ENCODE data around the gene HOXB4.

HOXB4 gene

DNA sequence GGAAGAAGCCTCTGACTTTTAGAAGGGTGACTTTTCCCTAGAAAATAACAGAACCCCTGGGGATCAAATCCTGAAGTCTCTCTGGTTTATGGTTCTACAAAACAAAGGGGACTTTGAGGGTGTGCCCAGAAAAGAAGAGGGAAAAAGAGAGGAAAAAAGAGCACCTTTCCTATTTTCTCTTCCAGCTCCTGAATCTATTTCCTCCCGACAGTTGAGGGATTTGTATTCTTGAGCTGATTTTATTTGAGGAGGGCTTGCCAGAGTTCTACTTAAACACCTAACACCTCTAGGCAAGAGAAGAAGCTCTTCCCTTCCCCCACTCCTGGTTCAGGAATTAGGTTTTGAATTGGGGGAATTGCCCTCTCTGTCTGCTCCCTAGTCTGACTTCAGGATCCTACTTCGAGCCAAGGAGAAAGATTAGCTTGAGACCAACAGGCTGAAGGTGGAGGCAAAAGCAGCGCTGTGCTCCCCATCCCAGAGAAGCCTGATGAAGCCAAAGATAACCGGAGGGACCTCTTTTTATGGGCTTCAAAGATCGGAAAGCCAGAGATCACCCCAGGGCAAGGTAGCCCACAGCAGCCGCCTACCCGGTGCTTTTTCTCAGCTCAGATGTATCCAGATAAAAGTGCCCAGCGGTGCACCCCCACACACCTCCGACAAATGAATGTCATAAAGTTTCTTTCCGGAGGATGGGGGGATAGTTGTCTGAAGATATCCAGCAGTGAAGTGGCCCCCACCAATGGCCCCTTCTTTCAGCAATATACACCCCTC lies 11.1 kb upstream of the HOXB4 start:
- no peak for DNase-seq

DNA sequence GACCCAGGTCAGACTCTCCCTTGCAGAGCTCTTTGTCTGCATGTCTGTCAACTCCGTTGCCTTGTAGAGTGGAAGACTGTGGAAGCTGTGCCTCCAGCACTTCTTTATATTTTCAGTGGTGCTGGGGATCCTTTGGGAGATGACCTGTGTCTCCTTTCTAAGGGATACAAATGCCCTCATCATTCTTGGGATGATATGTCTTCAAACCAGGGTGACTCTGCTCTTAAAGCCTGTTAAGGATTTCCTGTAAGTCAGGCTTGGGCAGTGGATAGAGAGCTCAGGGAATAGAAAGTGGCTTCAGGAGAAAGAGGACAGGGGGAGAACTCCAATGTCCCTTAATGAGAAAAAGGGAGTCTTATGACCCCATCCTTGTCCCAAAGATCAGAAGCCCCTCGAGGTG lies 10.4 kb upstream of the HOXB4 start:
- no peak for DNase-seq

DNA sequence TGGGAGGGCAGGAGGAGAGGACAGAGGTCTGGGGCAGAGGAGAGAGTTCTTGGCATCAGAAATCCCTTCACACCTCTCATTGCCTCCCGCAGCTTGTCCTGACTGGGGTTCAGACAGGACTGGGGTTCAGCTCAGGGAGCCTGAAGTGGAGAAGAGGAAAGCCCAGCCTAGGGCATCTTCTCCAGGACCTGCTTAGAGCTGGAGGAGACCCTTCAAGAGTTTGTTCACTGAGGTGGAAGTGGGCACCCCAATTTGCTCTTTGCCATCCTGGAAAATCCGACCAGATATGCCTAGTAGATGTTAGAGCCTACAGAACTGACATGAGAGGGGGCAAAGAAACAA lies 9.9 kb upstream of the HOXB4 start:
- DNase-seq = no peak

DNA sequence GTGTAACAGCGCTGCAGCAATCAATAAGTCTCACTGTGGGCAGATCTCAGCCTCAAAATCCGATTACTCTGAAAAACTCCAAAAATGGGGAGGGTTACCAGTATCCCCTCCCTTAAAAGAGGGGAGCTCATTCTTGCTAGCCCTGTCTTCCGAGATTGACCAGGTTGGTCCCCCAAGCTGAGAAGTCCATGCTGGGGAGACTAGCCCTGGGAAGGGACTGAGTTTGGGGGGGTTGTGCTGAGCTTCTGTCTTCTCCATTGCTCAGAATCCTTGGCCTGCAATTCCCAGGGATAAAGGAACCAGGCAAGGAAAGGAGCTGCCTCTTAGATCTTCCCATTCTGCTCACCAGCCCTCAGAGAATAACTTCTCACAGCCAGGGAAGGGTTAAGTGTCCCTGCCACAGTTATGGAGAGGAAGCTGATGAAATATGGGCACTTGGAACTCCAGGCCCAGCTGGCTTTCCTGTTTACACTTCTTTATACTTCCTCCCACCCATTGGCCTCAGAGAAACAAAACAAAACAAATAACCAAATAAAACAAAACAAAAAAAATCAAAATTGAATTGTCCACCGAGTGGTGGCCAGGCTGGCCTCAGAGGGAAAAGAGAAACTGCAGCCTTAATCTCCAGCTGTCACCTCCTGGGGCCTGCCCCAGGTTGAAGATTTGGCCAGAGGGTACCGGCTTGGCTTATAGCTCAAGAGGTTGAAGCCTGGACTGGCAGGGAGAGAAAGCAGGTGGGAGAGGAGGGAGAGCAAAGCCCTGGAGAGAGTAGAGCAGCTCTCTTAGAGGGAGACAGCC lies 9.3 kb upstream of the HOXB4 start:
- no peak for DNase-seq

DNA sequence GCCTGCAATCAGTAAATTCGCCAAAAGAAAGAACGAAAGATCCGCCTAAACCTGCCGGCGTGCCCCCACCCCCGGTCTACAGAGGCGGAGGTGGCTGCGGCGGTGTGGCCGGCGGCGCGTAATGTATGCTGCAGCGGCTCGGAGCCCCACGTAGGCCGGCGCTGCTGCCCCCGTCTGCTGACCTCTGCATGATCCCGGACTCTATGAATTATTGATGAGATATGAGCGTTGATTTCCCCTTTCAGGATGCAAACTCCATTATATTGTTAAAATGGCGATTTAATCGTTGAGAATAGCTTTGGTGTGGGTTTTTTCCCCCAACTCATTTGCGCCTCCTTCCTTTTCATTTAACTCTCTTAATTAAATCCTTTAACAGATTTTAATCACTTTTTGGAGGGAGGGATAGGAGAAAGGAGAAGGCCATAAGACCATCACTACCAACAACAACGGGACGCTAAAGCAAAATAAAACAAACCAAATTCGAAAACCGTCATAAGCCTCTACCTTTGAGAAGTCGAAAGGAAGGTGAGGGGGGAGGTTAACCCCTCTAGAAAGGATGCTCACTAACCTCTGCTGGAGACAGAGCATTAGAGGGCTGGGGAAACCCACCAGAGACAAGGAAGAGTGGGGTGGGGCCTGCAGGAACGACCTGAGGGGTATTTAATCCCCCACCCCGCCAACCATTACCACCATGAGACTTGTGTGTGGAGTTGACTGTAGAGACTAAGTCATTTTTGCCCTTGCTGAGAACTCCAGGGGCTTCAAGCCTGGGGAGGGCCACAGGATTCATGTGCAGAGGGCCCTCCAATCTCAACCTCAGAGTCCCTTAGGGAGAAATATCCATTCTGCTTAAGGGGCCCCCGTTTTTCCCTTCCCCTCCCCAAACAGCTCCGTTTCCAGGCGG lies 8.5 kb upstream of the HOXB4 start:
- DNase-seq = no peak

DNA sequence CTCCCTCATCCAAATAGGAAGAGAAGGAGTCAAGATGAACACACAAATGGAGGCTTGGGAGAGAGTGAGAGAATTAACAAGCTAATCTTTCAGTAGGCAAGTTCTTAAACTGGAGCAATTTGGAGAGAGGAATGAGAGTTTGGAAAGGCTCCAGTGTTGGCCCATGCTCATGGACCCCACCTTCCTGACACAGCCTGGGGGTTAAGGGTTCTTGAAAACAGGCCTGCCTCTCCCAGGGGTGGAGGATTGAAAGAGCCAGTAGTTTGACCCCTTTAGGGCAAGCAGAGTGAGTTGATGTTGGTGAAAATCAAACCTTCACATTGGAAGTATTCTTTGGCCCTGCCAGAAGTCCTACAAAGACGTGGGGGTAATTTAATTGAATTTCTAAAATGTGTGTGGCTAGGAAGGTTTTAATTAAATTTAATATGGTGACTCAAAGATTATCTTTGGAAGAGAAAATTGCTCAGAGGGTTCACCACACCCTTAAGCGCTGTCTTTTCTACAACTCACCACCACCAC lies 6.1 kb upstream of the HOXB4 start:
- DNase-seq = no peak

DNA sequence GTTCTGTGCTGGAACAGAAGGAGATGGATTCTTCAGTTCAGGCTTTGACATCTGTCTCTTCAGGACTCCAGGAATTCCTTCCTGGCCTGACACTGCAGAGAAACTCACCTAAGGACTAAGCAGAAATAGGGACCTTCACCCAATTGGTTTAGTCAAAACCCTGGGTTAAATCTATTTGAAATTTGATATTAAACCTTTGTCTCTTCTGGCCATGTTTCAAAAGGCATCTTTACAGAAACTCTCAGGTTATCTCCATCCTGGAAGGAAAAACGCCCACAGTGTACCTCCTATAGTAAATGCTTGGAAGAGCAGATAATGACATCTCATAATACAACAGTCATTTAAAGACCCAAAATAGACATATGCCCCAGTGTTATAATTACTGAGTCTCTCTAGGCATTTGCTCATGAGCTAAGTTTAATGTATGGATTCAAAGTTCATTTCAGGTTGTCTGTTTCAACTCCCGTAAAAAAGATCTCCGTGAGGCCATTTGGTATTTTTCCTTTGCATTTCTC lies 5.6 kb upstream of the HOXB4 start:
- no peak for DNase-seq

DNA sequence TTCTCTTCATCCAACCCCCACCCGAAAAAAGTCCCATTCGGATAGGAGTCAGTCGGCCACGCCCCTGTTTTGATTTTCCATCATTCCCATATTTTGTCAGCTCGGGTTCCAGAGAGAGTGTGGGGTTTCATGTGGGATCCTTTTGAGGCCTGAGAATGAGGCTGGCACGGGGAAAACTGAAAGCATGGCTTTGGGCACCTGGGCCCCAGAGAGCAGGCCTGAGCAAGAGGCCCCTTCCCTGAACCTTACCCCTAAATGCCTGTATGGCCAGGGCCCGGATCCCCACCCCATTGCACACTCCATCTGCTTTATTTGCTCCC lies 4.6 kb upstream of the HOXB4 start:
- no peak for DNase-seq

DNA sequence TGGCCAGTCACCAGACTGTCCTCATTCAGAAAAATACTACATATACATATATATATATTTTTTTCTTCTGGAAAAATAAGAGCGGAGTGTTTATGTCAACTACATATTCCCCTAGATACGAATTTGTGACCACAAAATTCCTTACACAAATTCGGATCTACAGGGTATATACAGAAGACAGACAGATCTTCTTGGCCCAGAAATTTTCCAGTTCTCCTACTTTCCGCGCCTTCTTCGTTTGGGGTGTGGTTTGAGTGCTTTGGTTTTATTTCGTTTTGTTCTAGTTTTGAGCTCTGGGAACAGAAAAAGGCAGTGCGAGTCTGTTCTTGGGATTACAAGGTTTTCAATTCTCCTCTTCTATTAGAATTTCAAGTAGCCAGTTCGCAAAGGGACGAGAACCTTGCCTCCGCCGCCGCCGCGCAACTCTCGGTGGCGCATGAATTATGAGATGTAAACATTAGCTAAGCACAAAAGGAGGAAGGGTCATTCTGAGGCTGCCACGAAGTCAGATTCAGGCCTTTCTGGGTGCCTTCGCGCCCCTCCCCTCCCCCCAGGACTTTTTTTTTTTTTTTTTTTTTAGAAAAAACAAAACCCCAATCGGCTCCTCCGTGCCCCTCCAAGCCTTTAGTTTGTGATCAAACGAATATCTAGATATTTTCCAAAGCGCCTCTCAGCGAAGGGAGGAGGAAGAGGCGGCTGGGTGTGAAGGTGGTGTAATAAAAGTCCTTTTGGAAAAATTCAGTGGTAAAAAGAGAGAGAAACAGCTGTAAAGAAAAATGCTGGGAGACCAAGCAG lies 1.8 kb upstream of the HOXB4 start:
- DNase-seq = no peak

DNA sequence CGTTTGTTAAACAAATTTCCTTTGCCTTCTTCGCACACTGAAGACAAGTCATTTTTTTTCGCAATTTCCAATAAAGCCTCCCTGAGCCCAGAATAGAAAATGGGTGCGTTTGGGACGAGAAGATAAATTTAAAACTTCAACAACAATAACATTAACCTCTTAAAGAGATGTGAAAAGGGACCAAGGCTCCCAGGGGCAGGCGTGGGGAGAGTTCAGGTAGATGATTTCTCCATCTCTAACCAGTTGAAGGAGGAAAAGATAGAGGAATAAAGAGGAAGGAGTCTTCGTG lies 1.3 kb upstream of the HOXB4 start:
- DNase-seq = no peak

DNA sequence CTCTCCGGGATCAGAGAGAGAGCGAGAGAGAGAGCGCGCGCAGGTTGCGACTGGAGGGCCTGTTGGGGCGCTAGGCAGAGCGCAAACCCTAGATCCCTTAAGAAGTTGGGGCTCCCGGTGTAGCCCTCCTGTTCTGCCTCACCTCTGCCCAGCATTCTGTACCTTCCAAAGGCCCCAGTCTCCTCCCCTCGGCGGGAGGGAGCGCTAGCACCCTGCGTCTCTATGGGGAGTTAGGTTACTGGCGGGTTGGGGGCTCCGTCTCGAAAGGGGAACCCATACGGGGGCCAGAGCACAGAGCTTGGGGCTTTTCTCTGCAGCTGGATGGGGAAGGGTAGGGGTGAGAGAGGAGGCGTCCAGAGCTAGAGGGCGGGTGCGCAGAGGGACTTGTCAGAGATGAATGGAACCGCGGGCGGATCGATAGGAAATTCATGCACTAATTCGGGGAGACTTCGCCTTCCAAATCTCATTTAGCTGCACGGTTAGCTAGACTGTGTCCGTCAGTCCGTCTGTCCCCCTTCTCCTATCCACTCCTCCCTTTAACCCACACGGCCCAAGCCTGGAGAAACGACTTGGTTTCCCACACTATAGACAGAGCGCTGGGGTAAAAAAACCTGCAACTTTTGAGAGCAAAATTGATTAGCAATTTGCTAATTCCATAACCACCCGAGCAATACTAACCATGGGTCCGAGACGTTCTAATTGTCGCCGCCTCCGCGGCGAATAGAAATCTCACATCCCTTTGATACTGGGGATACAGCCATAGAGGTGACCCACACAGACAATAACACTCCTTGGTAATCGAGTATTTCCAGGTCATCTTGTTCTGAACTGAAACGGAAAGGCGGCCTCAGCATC lies 693 bp upstream of the HOXB4 start:
- DNase-seq = no peak

DNA sequence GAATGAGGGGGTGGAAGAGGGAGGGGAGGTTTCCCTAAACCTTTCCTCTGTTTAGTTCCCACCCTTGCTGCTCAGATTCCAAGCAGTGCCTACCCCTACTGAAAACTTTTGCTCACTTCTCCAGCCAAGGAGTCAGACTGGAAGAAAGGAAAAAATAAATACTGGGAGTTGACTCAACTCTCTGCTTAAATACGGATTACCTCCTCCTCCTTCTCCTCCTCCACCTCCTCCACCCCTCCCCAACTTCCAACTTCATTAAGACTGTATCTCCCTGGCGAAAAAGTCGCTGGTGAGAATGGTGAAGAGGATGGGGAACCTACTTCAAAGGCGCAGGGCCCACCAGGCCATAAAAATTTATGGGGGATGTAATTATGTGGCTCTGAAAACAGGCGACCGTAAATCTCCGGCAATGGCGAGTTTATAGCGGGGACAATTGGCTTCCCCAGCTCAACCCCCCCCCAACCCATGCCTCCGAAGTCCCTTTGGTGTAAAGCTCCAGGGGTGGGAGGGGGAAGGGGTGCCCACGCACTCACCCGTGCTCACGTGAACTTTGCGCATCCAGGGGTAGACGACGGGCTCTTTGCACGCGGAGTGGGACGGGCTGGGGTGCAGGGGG lies 712 bp downstream of the HOXB4 start:
- no peak for DNase-seq

DNA sequence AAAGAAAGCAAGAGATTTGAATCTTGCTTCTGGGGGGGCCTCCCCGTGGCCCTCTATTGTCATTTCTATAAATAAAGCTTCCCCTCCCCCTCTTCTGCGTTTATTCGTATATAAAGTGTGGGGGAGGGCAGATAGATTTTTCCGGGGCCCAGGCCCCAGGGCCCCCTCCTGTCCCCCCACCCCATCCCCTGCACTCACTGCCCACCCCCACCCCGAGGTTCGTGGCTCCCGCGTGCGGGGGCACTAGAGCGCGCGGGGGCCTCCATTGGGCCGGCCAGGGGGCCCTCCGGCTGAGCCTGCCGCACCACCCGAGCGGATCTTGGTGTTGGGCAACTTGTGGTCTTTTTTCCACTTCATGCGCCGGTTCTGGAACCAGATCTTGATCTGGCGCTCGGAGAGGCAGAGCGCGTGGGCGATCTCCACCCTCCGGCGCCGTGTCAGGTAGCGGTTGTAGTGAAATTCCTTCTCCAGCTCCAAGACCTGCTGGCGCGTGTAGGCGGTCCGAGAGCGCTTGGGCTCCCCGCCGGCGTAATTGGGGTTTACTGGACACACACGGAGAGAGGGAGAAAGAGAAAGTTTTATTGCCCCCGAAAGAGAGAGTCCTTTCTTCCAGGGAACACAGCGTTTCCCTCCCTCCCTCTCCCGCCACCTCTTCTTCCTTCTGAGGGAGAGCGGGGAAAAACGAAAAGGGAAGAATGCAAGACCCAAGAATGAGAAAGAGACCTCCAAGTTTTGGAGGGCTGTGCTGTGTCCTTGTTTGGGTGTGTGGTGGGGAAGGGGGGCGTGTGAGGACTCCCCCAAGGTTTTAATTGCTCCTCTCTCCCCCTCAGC lies 1.5 kb downstream of the HOXB4 start:
- DNase-seq = no peak

DNA sequence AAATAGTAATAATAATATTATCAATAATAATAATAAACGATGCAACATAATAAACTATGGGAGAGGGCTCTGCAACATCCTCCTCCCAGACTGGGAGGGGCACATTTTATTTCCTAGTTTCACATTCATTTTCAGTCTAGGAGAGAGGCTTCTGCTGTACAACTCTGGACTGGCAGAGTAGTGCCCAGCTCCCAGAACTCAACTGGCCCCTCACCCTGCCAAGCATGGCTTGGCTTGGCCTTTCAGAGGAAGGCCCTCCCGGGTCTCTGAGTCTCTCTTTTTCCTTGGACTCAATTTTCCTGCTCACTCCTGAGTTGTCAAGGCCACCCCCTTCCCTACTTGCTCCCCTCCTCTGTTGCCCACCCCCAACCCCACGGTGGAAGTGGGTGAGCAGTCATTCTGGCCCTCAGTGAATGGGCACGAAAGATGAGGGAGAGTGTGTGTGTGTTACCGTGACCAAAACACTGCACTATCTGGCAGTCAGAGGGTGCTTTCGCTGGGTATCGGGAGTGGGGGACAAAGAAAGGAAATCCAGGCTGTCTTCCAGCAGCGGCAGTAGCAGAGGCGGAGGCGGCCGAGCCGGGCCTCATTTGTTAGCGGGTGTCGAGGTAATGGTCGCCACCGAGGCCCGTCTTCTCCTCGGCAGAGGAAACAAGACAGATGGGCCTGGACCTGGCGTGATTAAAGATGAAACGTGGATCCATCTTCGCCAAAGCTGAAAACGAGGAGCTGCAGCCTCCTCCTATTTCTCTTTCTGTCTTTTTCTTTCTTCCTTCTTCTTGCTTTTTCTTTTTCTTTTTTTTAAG lies 2.3 kb downstream of the HOXB4 start:
- DNase-seq = no peak

DNA sequence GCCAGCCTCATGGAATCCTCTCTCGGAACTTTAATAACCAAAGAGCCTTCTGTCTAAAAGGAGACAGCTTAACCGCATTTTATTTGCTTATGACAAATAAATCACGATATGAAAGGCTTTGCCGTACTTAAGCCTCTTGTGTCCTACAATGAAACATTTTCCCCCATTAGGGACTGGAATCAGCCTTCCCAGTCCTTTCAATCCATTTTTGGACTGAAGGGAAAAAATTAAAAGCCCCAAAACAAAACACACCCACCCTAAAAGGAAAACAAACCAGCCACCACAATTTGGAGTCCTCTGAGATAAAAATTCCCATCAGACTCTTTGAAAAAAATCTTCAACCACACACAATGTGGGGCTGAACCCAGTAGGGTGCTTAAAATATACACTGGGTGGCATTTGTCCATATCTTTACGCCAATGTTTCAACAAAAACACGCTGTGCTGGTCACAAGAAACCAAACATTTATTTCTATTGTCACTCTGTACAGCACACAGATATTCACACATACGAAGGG lies 3.0 kb downstream of the HOXB4 start:
- DNase-seq = peak in 1 of 2 experiments; percentile 83

DNA sequence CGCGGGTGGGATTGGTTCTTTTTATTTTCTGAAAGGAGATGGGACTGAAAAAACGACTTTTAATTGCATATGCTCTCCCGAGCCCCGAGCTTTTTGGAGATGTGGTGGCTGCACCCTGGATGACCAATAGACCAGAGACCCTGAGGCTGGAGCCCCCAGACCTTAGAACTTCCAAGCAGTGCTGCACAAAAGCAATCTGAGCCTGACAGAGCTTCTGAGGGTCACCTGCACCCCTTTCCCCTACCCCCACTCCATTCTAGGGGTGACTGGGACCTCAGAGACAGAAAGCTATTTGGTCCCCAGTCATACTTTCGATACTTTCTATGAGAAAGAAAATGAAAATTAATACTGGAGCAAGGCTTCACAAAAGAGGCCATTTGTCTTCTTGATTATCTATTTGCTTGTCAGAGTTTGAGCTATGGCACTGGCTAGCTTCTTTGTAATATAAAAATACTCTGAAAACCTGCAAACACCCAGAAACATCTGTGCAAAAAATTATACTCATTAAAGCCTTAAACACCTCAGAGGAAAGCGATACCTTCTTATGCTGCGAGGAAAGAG lies 3.6 kb downstream of the HOXB4 start:
- DNase-seq = no peak

DNA sequence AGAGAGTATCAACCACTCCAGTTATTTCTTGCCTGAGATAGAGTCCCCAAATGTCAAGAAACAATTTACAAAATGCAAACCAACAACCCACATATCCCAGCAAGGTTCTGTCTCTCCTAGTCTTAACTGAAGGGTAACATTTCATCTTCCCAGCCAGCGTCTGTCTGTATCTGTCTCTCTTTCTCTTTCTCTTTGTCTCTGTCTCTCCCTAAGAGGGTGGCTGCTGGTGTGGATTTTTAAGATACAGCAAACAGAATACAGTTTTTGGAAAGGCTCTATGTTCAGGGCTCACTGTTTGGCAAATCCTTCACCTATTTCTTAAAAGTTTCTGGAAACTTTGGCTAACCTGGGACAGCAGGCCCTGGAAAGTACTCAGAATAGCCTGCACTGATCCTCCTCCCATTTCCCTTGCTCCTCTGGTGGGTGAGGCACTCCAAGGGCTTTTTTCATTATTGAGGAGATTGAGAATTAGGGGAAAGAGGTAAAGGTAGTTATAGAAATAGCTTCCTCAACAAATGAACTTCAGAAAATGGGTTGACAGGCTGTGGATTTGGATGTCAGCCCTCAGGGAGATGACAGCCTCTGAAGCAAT lies 6.2 kb downstream of the HOXB4 start:
- DNase-seq = no peak
